Sigmoid colon (tissue), 4 donors: ENCODE measurements around the gene TMC8.

ENCODE experiments used
- EP300 ChIP-seq, 4 donors: sonication (generic); formaldehyde crosslinking; IDR thresholded peaks; one replicate each; pipeline ENCODE4 v1.6.1; 2017; ENCODE audit warnings: antibody characterized with exemption in 4 of 4
- POLR2A ChIP-seq, 2 donors: fragments of 450-650 bp; IDR thresholded peaks; one replicate each; pipeline ENCODE4 v1.6.1; 2016; ENCODE audit warnings: antibody characterized with exemption in 2 of 2, mild to moderate bottlenecking in 2 of 2, moderate library complexity in 2 of 2
- POLR2AphosphoS5 ChIP-seq, 4 donors: sonication (generic); formaldehyde crosslinking; IDR thresholded peaks; one replicate each; pipeline ENCODE4 v1.6.1; 2017; ENCODE audit warnings: antibody characterized with exemption in 4 of 4
- TF ChIP-seq, protein P1 (sequence below), 4 experiments: fragments of 450-650 bp in 3 of 4; fragments of 200-600 bp in 1 of 4; IDR thresholded peaks; one replicate each; pipeline ENCODE4 v1.5.1; 2016 to 2019; ENCODE audit warnings: antibody characterized with exemption in 4 of 4, mild to moderate bottlenecking in 3 of 4, moderate library complexity in 2 of 4

DNA sequence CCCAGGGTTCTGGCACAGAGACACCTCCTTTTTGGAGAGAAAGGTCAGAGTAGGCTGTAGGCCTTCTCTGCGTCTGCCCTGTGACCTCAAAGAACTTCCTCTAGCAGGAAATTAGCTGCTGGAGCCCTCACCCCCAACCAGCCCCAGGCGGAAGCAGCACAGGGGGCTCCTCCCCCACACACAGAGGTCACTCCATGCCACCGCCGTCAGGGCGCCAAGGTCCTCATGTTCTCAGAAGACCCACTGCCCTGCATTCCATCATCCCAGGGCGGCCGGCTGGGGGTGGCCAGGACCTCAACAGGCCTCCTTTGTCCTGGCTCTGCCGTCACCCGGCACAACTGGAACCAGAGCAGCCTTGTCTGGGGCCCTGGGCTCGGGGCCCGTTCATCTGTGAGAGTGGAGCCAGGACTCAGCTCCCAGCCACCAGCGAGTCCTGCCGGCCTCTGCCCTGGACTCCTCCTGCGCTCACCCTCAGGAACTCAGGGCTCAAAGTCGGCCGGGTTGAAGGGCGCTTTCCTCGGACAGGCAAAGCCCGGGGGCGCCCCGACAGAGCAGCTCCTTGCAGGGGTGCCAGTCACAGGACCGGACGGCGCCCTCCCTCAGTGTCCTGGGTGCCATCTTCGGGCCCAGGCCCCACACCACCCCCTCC lies 3.2 kb upstream of the TMC8 start:
- TF ChIP-seq POLR2AphosphoS5 (IDR thresholded peaks at IDR 0.05): peak in 3 of 4 donors; percentile 49 to 78 (median 50)
- TF ChIP-seq, protein P1, sequence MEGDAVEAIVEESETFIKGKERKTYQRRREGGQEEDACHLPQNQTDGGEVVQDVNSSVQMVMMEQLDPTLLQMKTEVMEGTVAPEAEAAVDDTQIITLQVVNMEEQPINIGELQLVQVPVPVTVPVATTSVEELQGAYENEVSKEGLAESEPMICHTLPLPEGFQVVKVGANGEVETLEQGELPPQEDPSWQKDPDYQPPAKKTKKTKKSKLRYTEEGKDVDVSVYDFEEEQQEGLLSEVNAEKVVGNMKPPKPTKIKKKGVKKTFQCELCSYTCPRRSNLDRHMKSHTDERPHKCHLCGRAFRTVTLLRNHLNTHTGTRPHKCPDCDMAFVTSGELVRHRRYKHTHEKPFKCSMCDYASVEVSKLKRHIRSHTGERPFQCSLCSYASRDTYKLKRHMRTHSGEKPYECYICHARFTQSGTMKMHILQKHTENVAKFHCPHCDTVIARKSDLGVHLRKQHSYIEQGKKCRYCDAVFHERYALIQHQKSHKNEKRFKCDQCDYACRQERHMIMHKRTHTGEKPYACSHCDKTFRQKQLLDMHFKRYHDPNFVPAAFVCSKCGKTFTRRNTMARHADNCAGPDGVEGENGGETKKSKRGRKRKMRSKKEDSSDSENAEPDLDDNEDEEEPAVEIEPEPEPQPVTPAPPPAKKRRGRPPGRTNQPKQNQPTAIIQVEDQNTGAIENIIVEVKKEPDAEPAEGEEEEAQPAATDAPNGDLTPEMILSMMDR (IDR thresholded peaks at IDR 0.05): no peak
- peak in 1 of 2 donors; percentile 26 for TF ChIP-seq POLR2A (IDR thresholded peaks at IDR 0.05)
- no peak for TF ChIP-seq EP300 (IDR thresholded peaks at IDR 0.05)
